GM18505 (cell line): ENCODE measurements around the gene ARAP2.
A peak's percentile ranks its signal among the peaks of the same experiment; 100 is the strongest.

ENCODE experiments used
- ATAC-seq: cut with Tn5 transposase; IDR thresholded peaks from one replicate; pipeline ENCODE4 v1.9.1; 2021; ENCODE audit not compliant: unreplicated experiment
- POLR2A ChIP-seq: IDR thresholded peaks from 4 replicates; pipeline ENCODE4 v1.6.1; 2011; ENCODE audit warnings: borderline replicate concordance; ENCODE audit not compliant: insufficient read depth, insufficient read length; ENCODE audit errors: extremely low read depth

Gene ARAP2

GRCh38 chr4:36243355-36244256, 708 bp downstream of the ARAP2 start:
- TF ChIP-seq POLR2A = no peak
- ATAC-seq = peak; percentile 32

GRCh38 chr4:36242629-36243354, 1.5 kb downstream of the ARAP2 start:
- no peak for TF ChIP-seq POLR2A
- ATAC-seq = no peak

- ATAC-seq = peak; percentile 38
- TF ChIP-seq POLR2A = no peak
Observed at GRCh38 chr4:36241771-36242170, 2.5 kb downstream of the ARAP2 start.

- no peak for ATAC-seq
- no peak for TF ChIP-seq POLR2A
Observed at GRCh38 chr4:36237366-36238313, 6.7 kb downstream of the ARAP2 start.

GRCh38 chr4:36236159-36236558, 8.2 kb downstream of the ARAP2 start:
- TF ChIP-seq POLR2A = no peak
- no peak for ATAC-seq

- no peak for ATAC-seq
- no peak for TF ChIP-seq POLR2A
Observed at GRCh38 chr4:36235306-36235705, 9.0 kb downstream of the ARAP2 start.

GRCh38 chr4:36233567-36234266, 10.6 kb downstream of the ARAP2 start:
- ATAC-seq = no peak
- no peak for TF ChIP-seq POLR2A

GRCh38 chr4:36230534-36230933, 13.8 kb downstream of the ARAP2 start:
- no peak for TF ChIP-seq POLR2A
- no peak for ATAC-seq

GRCh38 chr4:36227913-36228312, 16.4 kb downstream of the ARAP2 start:
- TF ChIP-seq POLR2A = no peak
- ATAC-seq = no peak

- no peak for ATAC-seq
- TF ChIP-seq POLR2A = no peak
Observed at GRCh38 chr4:36226430-36227227, 17.7 kb downstream of the ARAP2 start.

- ATAC-seq = no peak
Observed at GRCh38 chr4:36224972-36225903, 19.1 kb downstream of the ARAP2 start.

More at GRCh38 chr4:36224972-36225903, 19.1 kb downstream of the ARAP2 start:
- TF ChIP-seq POLR2A = no peak
